ENCODE results near the gene C12orf57. TPM values are rescaled to one million over a fixed set of nuclear protein-coding genes. Genes with fewer than 3 reads are reported as not detected.
A peak's percentile ranks its signal among the peaks of the same experiment; 100 is the strongest.

Gene C12orf57
- total and polyA plus RNA-seq, 2 of the 13 experiments (the other 11 are each of a cell fraction or from before 2014, with no cell fraction given): 84.0 to 287 TPM

GRCh38 chr12:6937481-6938352 lies 6.1 kb upstream of the C12orf57 start (continued):
- no peak; the same call in 1 of the 2 replicates for TF ChIP-seq ZFP82 (CRISPR knock-in tag; IDR thresholded peaks at IDR 0.05; ENCODE audit: borderline replicate concordance)
- no peak for TF ChIP-seq HNF4A (CRISPR knock-in tag; IDR thresholded peaks at IDR 0.05)
- peak; percentile 94 for TF ChIP-seq POGZ (CRISPR knock-in tag; IDR thresholded peaks at IDR 0.05)
- no peak for TF ChIP-seq NFAT5 (CRISPR knock-in tag; IDR thresholded peaks at IDR 0.05)
- TF ChIP-seq MTA1 (CRISPR knock-in tag; IDR thresholded peaks at IDR 0.05; ENCODE audit: borderline replicate concordance): peak; percentile 61
- no peak for TF ChIP-seq HMG20A (CRISPR knock-in tag; IDR thresholded peaks at IDR 0.05; ENCODE audit: borderline replicate concordance)
- peak; percentile 77; the same call in 1 of the 2 replicates for TF ChIP-seq GLI4 (CRISPR knock-in tag; IDR thresholded peaks at IDR 0.05; ENCODE audit: borderline replicate concordance)
- peak; percentile 68; the same call in 1 of the 2 replicates for TF ChIP-seq HIVEP1 (CRISPR knock-in tag; IDR thresholded peaks at IDR 0.05)
- TF ChIP-seq XBP1 (CRISPR knock-in tag; IDR thresholded peaks at IDR 0.05): no peak
- TF ChIP-seq FLYWCH1 (CRISPR knock-in tag; IDR thresholded peaks at IDR 0.05): no peak
- peak; percentile 73; the same call in 1 of the 2 replicates for TF ChIP-seq DNMT3B (CRISPR knock-in tag; conservative IDR thresholded peaks at IDR 0.05)
- peak; percentile 93; the same call in 1 of the 2 replicates for TF ChIP-seq ARID2 (CRISPR knock-in tag; IDR thresholded peaks at IDR 0.05; ENCODE audit: borderline replicate concordance)
- no peak for TF ChIP-seq HNF4G (IDR thresholded peaks at IDR 0.05; ENCODE audit: borderline replicate concordance, low read depth, low read length)
- peak; percentile 55; the same call in 1 of the 2 replicates for TF ChIP-seq HNF4G (CRISPR knock-in tag; IDR thresholded peaks at IDR 0.05; ENCODE audit: borderline replicate concordance, low read depth)
- TF ChIP-seq MEIS1 (CRISPR knock-in tag; IDR thresholded peaks at IDR 0.05; ENCODE audit: borderline replicate concordance): no peak; the same call in 1 of the 2 replicates
- TF ChIP-seq LRRFIP1 (CRISPR knock-in tag; conservative IDR thresholded peaks at IDR 0.05): 0 out of 2 replicates have a peak, but pooled peaks have one; percentile 32
- peak; percentile 62; the same call in 1 of the 2 replicates for TF ChIP-seq SP2 (CRISPR knock-in tag; IDR thresholded peaks at IDR 0.05)
- TF ChIP-seq ZFP36L2 (CRISPR knock-in tag; IDR thresholded peaks at IDR 0.05): no peak
- peak; percentile 51; the same call in 1 of the 2 replicates for TF ChIP-seq ZMYM3 (CRISPR knock-in tag; IDR thresholded peaks at IDR 0.05)
- peak; percentile 99 for TF ChIP-seq CTCF (CRISPR knock-in tag; IDR thresholded peaks at IDR 0.05)
